ENCODE results near the gene PSMA3. TPM values are rescaled to one million over a fixed set of nuclear protein-coding genes. Genes with fewer than 3 reads are reported as not detected.

The PSMA3 gene
- total RNA-seq, 1 donor from 2014 or later: 132 TPM

DNA sequence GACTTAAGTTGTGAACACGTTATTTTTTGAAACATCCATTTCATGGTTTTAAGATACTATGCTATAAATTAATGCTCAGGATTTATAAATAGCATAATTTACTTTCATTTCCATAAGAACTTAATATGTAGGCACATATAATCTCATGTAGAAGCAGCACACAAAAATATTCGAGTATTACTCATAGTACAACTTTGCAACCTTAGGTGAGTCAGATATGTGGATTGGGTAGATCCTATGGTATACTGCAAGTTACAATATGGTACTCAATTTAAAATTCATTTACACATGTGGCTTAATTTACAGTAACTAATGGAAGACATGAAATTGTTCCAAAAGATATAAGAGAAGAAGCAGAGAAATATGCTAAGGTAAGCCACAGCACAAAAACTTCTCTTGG, 26.0 kb downstream of the PSMA3 start:
- DNase-seq (ENCODE audit: low spot score): no peak
- Mint-ChIP-seq H3K9me3 (ENCODE audit: low read depth) (no peaks in the 10 kb centered on the region), H3K36me3 (ENCODE audit: low read depth) (peaks cover 24% of the 10 kb centered on the region)

GRCh38 chr14:58272588-58273372, 28.1 kb downstream of the PSMA3 start:
- DNase-seq (ENCODE audit: low spot score): no peak
- Mint-ChIP-seq H3K27ac (ENCODE audit: unreplicated experiment) (peak overlapping the region; percentile 57), H3K36me3 (ENCODE audit: low read depth) (peaks cover 18% of the 10 kb centered on the region), H3K9me3 (ENCODE audit: low read depth) (no peaks in the 10 kb centered on the region), H3K4me1 (ENCODE audit: low read depth) (peaks cover 47% of the 10 kb centered on the region), H3K27me3 (ENCODE audit: low read depth) (no peaks in the 10 kb centered on the region), H3K4me3 (ENCODE audit: unreplicated experiment) (no peak overlapping the region)
- TF ChIP-seq CTCF (IDR thresholded peaks at IDR 0.05): peak; percentile 54

More for the DNA sequence above, 26.0 kb downstream of the PSMA3 start:
- Mint-ChIP-seq H3K27me3 (ENCODE audit: low read depth) (no peaks in the 10 kb centered on the region), H3K4me3 (ENCODE audit: unreplicated experiment) (no peak overlapping the region), H3K4me1 (ENCODE audit: low read depth) (peaks cover 34% of the 10 kb centered on the region), H3K27ac (ENCODE audit: unreplicated experiment) (peak overlapping the region; percentile 5)
- TF ChIP-seq CTCF (IDR thresholded peaks at IDR 0.05): no peak

GRCh38 chr14:58274881-58275280, 30.2 kb downstream of the PSMA3 start:
- Mint-ChIP-seq H3K4me1 (ENCODE audit: low read depth) (peaks cover 48% of the 10 kb centered on the region), H3K27ac (ENCODE audit: unreplicated experiment) (peak overlapping the region; percentile 80), H3K9me3 (ENCODE audit: low read depth) (no peaks in the 10 kb centered on the region), H3K36me3 (ENCODE audit: low read depth) (peaks cover 18% of the 10 kb centered on the region), H3K4me3 (ENCODE audit: unreplicated experiment) (no peak overlapping the region), H3K27me3 (ENCODE audit: low read depth) (no peaks in the 10 kb centered on the region)
- TF ChIP-seq CTCF (IDR thresholded peaks at IDR 0.05): no peak
- no peak for DNase-seq (ENCODE audit: low spot score)

- peaks cover 51% of the 10 kb centered on the region for H3K4me1 Mint-ChIP-seq (ENCODE audit: low read depth)
- peaks cover 14% of the 10 kb centered on the region for H3K36me3 Mint-ChIP-seq (ENCODE audit: low read depth)
- no peak for TF ChIP-seq CTCF (IDR thresholded peaks at IDR 0.05)
- H3K4me3 Mint-ChIP-seq (ENCODE audit: unreplicated experiment): no peak overlapping the region
- DNase-seq (ENCODE audit: low spot score): no peak
- no peaks in the 10 kb centered on the region for H3K9me3 Mint-ChIP-seq (ENCODE audit: low read depth)
- peak overlapping the region; percentile 80 for H3K27ac Mint-ChIP-seq (ENCODE audit: unreplicated experiment)
- H3K27me3 Mint-ChIP-seq (ENCODE audit: low read depth): no peaks in the 10 kb centered on the region
Observed at GRCh38 chr14:58275527-58276190, 31.0 kb downstream of the PSMA3 start.

DNA sequence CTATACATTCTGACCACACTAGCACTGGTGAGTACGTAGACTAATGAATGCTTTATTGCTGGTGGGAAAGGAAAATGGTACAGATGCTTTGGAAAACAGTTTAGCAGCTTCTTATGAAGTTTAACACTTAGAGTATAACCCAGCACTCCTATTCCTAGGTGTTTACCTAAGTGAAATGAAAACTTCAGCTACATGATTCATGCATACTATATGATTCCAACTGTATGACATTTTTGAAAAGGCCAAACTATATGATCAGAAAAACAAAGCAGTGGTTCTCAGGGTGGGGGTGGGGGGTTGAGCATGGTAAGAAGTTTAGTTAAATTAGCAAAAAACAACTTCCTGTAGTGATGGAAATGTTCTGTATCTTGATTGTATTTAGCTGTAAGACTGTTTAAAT, 31.6 kb downstream of the PSMA3 start:
- TF ChIP-seq CTCF (IDR thresholded peaks at IDR 0.05): no peak
- Mint-ChIP-seq H3K36me3 (ENCODE audit: low read depth) (peaks cover 10% of the 10 kb centered on the region), H3K27ac (ENCODE audit: unreplicated experiment) (peak overlapping the region; percentile 80)

More for the DNA sequence above, 31.6 kb downstream of the PSMA3 start:
- peaks cover 52% of the 10 kb centered on the region for H3K4me1 Mint-ChIP-seq (ENCODE audit: low read depth)
- no peaks in the 10 kb centered on the region for H3K9me3 Mint-ChIP-seq (ENCODE audit: low read depth)
- H3K4me3 Mint-ChIP-seq (ENCODE audit: unreplicated experiment): no peak overlapping the region
- DNase-seq (ENCODE audit: low spot score): no peak
- no peaks in the 10 kb centered on the region for H3K27me3 Mint-ChIP-seq (ENCODE audit: low read depth)
